Measurements from ENCODE around the gene PIK3C3.

Gene PIK3C3

GRCh38 chr18:42113529-42114191, 158.6 kb downstream of the PIK3C3 start:
- DNase-seq (ENCODE audit: low spot score) (no peak), FAIRE-seq (no peak)

GRCh38 chr18:42114310-42114943, 159.4 kb downstream of the PIK3C3 start:
- DNase-seq (ENCODE audit: low spot score) (peak; percentile 64), FAIRE-seq (peak; percentile 70)

DNA sequence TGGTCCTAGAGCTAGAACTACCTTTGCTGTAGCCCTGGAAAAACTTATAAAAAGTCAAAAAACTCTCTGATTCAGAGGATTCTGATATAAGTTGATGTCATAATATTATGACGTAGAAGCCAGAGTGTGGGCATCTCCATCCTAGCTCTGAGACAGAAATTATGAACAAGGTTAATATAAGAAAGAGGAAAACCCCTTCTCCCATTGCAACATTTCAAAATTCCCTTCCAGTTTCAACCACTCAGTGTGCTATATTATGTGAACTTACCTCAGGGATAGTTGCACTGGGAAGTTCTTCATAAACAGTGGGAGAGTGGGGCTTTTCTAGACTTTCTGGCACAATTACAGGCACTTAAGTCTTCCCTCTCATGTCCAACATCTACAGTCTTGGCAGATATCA, 171.6 kb downstream of the PIK3C3 start:
- no peak for DNase-seq (ENCODE audit: low spot score)
- no peak for FAIRE-seq

GRCh38 chr18:42131066-42131929, 176.3 kb downstream of the PIK3C3 start:
- no peak for DNase-seq (ENCODE audit: low spot score)
- no peak for FAIRE-seq

DNA sequence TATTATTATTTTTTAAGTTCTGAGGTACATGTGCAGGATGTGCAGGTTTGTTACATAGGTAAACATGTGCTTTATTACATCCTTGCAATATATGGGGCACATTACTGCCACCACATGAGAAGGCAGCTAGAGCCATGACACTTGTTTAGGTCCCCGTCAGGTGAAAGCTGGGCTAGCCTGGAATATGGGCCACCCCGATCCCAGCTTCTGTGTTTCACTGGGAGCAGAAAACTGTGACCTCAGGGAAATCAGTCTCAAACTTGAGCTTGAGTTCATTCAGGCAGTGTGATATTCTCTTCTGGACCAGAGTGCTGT, 176.9 kb downstream of the PIK3C3 start:
- no peak for DNase-seq (ENCODE audit: low spot score)

More for the DNA sequence above, 176.9 kb downstream of the PIK3C3 start:
- FAIRE-seq, result no peak

Data from RCC 7860 (cell line).